ENCODE measurements around the gene RGL1.

Gene RGL1

DNA sequence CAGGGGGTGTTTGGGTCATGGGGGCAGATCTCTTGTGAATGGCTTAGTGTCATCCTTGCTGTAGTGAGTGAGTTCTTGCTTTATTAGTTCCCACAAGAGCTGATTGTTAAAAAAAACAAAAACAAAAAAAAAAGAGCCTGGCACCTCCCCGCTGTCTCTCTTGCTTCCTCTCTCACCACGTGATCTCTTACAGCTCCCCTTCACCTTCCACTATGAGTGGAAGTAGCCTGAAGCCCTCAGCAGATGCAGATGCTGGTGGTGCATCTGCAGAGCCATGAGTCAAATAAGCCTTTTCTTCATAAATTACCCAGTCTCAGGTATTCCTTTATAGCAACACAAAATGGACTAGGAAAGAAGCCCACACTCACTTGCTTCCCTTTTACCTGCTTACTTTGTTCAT, 17.2 kb upstream of the RGL1 start:
- no peaks in the 10 kb centered on the region for H3K36me3 ChIP-seq (ENCODE audit: insufficient read depth, low read length)
- H3K27me3 ChIP-seq (ENCODE audit: insufficient read depth, low read length), result no peaks in the 10 kb centered on the region
- 70% methylated on average over 2 of the region's 2 CpGs for WGBS
- no peaks in the 10 kb centered on the region for H3K9me3 ChIP-seq (ENCODE audit: insufficient read depth, low read depth, low read length)
- H3K9ac ChIP-seq (ENCODE audit: low read depth, low read length), result no peak overlapping the region
- no peak overlapping the region for H3K4me3 ChIP-seq (ENCODE audit: low read length)
- peaks cover 13% of the 10 kb centered on the region for H3K4me1 ChIP-seq (ENCODE audit: insufficient read depth, low read length)
- H3K27ac ChIP-seq (ENCODE audit: low read depth, low read length), result no peak overlapping the region

DNA sequence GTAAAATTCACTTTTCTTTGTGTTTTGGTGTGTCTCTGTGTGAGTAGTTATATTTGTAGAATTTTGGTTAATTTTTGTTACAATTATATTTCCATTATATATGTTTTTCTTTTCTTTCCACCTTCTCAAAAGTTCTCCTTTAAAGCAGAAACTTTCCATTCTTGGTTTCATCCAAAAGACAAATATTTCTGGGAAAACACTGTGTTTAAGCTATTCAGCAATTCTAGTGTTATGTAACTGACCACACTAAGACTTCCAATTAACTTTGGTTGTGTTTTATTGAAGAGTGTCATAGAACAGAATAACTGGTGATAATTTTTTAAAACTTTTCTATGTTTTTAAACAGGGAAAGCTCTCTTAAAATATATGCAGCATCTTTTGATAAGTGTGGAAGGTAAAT, 13.6 kb upstream of the RGL1 start:
- H3K27ac ChIP-seq (ENCODE audit: low read depth, low read length), result no peak overlapping the region
- H3K4me1 ChIP-seq (ENCODE audit: insufficient read depth, low read length), result peaks cover 13% of the 10 kb centered on the region
- no peak overlapping the region for H3K9ac ChIP-seq (ENCODE audit: low read depth, low read length)
- H3K36me3 ChIP-seq (ENCODE audit: insufficient read depth, low read length), result no peaks in the 10 kb centered on the region
- H3K4me3 ChIP-seq (ENCODE audit: low read length), result no peak overlapping the region
- H3K27me3 ChIP-seq (ENCODE audit: insufficient read depth, low read length), result no peaks in the 10 kb centered on the region
- no peaks in the 10 kb centered on the region for H3K9me3 ChIP-seq (ENCODE audit: insufficient read depth, low read depth, low read length)

DNA sequence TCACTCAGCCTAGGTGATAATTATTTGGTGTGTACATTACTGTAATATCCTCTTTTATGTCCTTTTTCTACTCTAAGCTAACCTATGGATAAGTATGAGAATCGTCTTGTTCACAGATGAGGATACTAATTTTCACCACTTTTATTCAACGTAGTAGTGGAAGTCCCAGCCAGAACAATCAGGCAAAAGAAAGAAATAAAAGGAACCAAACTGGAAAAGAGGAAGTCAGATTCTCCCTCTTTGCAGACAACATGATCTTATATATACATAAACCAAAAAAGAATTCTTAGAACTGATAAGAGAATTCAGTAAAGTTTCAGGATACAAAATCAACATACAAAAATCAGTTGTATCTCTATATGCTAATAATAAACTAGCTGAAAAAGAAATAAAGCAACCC, 12.6 kb upstream of the RGL1 start:
- H3K4me3 ChIP-seq (ENCODE audit: low read length), result no peak overlapping the region
- H3K9ac ChIP-seq (ENCODE audit: low read depth, low read length), result no peak overlapping the region
- H3K36me3 ChIP-seq (ENCODE audit: insufficient read depth, low read length), result no peaks in the 10 kb centered on the region
- no peaks in the 10 kb centered on the region for H3K27me3 ChIP-seq (ENCODE audit: insufficient read depth, low read length)
- WGBS, result no CpG with 5 or more reads among the region's 2 CpGs
- H3K4me1 ChIP-seq (ENCODE audit: insufficient read depth, low read length), result peaks cover 9% of the 10 kb centered on the region
- H3K27ac ChIP-seq (ENCODE audit: low read depth, low read length), result no peak overlapping the region
- H3K9me3 ChIP-seq (ENCODE audit: insufficient read depth, low read depth, low read length), result no peaks in the 10 kb centered on the region

DNA sequence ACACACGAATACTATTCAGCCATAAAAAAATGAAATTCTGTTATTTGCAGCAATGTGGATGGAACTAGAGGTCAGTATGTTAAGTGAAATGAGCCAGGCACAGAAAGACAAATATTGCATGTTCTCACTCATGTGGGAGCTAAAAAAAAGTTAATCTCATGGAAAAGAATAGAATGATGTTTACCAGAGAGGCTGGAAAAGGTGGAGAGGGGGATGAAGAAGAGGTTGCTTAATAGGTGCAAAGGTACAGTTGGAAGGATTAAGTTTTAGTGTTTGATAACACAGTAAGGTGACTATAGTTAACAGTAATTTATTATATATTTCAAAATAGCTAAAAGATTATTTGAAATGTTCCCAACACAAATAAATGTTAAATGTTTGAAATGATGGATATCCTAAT, 10.8 kb upstream of the RGL1 start:
- no peaks in the 10 kb centered on the region for H3K9me3 ChIP-seq (ENCODE audit: insufficient read depth, low read depth, low read length)
- no peaks in the 10 kb centered on the region for H3K36me3 ChIP-seq (ENCODE audit: insufficient read depth, low read length)
- H3K4me1 ChIP-seq (ENCODE audit: insufficient read depth, low read length), result no peaks in the 10 kb centered on the region
- no CpG with 5 or more reads among the region's 1 CpG for WGBS
- H3K9ac ChIP-seq (ENCODE audit: low read depth, low read length), result no peak overlapping the region
- no peak overlapping the region for H3K27ac ChIP-seq (ENCODE audit: low read depth, low read length)
- H3K27me3 ChIP-seq (ENCODE audit: insufficient read depth, low read length), result no peaks in the 10 kb centered on the region
- no peak overlapping the region for H3K4me3 ChIP-seq (ENCODE audit: low read length)

DNA sequence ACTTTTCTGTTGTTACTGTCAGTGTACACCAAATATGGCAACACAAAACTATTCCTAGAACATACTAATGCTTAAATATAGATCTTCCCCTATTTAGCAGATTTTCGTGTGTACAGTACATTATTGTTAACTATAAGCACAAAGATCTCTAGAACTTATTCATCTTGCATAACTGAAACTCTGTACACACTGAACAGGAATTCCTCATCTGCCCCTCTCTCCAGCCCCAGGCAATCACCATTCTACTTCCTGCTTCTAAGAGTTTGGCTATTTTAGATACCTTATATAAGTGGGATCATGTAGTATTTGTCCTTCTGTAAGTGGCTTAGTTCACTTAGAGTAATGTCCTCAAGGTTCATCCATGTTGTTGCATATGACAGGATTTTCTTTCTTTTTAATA, 4.5 kb upstream of the RGL1 start:
- 100% methylated on average over 1 of the region's 1 CpG for WGBS
- no peak overlapping the region for H3K9ac ChIP-seq (ENCODE audit: low read depth, low read length)
- H3K27me3 ChIP-seq (ENCODE audit: insufficient read depth, low read length), result peaks cover 13% of the 10 kb centered on the region
- no peak overlapping the region for H3K4me3 ChIP-seq (ENCODE audit: low read length)
- H3K27ac ChIP-seq (ENCODE audit: low read depth, low read length), result no peak overlapping the region
- no peaks in the 10 kb centered on the region for H3K36me3 ChIP-seq (ENCODE audit: insufficient read depth, low read length)
- H3K4me1 ChIP-seq (ENCODE audit: insufficient read depth, low read length), result peaks cover 9% of the 10 kb centered on the region; the same call in 1 of the 2 replicates
- H3K9me3 ChIP-seq (ENCODE audit: insufficient read depth, low read depth, low read length), result no peaks in the 10 kb centered on the region; the same call in 1 of the 2 replicates

DNA sequence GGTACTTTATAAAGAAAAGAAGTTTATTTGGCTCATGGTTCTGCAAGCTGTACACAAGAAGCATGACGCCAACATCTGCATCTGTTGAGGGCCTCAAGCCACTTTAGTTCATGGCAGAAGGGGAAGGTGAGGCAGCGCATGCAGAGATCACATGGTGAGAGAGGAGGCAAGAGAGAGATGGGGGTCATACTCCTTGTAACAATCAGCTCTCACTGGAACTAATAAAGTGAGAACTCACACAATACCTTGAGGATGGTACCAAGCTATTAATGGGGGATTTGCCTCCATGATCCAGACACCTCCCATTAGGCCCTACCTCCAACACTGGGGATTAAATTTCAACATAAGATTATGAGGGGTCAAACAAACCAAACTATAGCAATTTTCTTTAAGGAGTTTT, 3.3 kb upstream of the RGL1 start:
- H3K9me3 ChIP-seq (ENCODE audit: insufficient read depth, low read depth, low read length), result no peaks in the 10 kb centered on the region; the same call in 1 of the 2 replicates
- WGBS, result 96% methylated on average over 2 of the region's 2 CpGs
- no peak overlapping the region for H3K27ac ChIP-seq (ENCODE audit: low read depth, low read length)
- H3K36me3 ChIP-seq (ENCODE audit: insufficient read depth, low read length), result no peaks in the 10 kb centered on the region
- peaks cover 17% of the 10 kb centered on the region for H3K4me1 ChIP-seq (ENCODE audit: insufficient read depth, low read length)
- H3K9ac ChIP-seq (ENCODE audit: low read depth, low read length), result no peak overlapping the region
- H3K4me3 ChIP-seq (ENCODE audit: low read length), result no peak overlapping the region
- H3K27me3 ChIP-seq (ENCODE audit: insufficient read depth, low read length), result peaks cover 23% of the 10 kb centered on the region

DNA sequence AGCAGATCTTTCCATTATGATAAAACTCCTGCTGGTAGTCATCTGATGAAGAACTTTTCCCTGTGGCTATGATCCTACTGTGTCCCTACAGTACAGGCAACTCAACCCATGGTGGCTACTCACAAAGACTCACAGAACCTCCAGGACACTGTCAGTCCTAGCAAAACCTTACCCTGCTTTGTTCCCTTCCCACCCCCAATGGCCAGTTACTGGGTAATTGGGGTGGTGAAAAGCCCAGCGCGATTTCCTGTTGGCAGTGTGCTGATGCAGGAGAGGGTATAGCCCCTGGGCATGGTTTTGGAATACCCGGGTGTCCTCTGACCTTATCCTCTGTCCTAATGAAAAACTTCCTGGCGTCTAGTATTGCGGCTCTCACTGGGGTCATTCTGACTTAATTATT, 533 bp upstream of the RGL1 start:
- H3K9ac ChIP-seq (ENCODE audit: low read depth, low read length), result peak overlapping the region; percentile 78; the same call in 1 of the 2 replicates

DNA sequence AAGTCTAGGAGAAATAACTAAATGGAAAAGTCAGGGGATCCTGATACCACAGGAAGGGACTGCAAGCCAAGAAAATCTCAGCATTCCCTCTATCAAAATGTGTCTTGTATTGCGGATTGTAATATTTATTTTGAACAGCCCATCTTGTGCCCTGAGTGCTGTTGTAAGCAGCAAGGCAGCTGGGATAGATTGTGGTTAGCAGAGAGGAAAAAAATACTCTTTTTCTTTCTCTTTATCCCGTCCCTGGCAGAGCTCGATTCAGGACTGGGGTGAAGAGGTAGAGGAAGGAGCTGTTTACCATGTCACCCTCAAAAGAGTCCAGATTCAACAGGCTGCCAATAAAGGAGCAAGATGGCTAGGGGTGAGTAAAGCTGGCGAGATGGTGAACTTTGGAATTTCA, 1.2 kb downstream of the RGL1 start:
- 40% methylated on average over 3 of the region's 4 CpGs for WGBS
- Histone ChIP-seq H3K27me3 (ENCODE audit: insufficient read depth, low read length) (peaks cover 23% of the 10 kb centered on the region), H3K9me3 (ENCODE audit: insufficient read depth, low read depth, low read length) (no peaks in the 10 kb centered on the region; the same call in 1 of the 2 replicates), H3K9ac (ENCODE audit: low read depth, low read length) (peak overlapping the region; percentile 51; the same call in 1 of the 2 replicates), H3K36me3 (ENCODE audit: insufficient read depth, low read length) (no peaks in the 10 kb centered on the region; the same call in 1 of the 2 replicates), H3K4me1 (ENCODE audit: insufficient read depth, low read length) (peaks cover 43% of the 10 kb centered on the region), H3K27ac (ENCODE audit: low read depth, low read length) (no peak overlapping the region), H3K4me3 (ENCODE audit: low read length) (peak overlapping the region; percentile 63)

More for the DNA sequence above, 533 bp upstream of the RGL1 start:
- peaks cover 36% of the 10 kb centered on the region for H3K4me1 ChIP-seq (ENCODE audit: insufficient read depth, low read length)
- peaks cover 23% of the 10 kb centered on the region for H3K27me3 ChIP-seq (ENCODE audit: insufficient read depth, low read length)
- 28% methylated on average over 5 of the region's 5 CpGs for WGBS
- H3K4me3 ChIP-seq (ENCODE audit: low read length), result peak overlapping the region; percentile 63
- no peaks in the 10 kb centered on the region; the same call in 1 of the 2 replicates for H3K9me3 ChIP-seq (ENCODE audit: insufficient read depth, low read depth, low read length)
- no peaks in the 10 kb centered on the region for H3K36me3 ChIP-seq (ENCODE audit: insufficient read depth, low read length)
- H3K27ac ChIP-seq (ENCODE audit: low read depth, low read length), result peak overlapping the region; percentile 3; the same call in 1 of the 2 replicates

DNA sequence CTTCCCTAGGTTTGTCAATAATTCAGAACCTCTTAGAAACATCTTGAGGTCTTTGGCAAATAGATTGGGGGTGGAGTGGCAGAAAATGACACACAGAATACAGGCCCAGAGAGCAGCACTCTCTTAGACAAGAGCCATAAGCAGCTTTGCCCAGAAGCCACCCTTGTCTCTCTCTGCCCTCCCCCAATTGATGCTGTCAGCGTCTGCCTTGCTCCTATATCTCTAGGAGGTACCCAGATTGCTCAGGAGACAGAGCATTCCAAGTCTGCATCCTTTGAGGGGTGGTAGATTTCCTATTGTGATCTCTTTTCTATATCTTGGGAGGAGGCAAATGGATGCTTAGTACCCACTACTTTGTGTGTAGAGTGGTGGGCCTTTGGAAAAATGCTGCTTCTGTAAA, 1.8 kb downstream of the RGL1 start:
- Histone ChIP-seq H3K27ac (ENCODE audit: low read depth, low read length) (no peak overlapping the region), H3K27me3 (ENCODE audit: insufficient read depth, low read length) (peaks cover 23% of the 10 kb centered on the region), H3K9ac (ENCODE audit: low read depth, low read length) (no peak overlapping the region), H3K36me3 (ENCODE audit: insufficient read depth, low read length) (no peaks in the 10 kb centered on the region; the same call in 1 of the 2 replicates), H3K4me3 (ENCODE audit: low read length) (peak overlapping the region; percentile 63; the same call in 1 of the 2 replicates), H3K9me3 (ENCODE audit: insufficient read depth, low read depth, low read length) (no peaks in the 10 kb centered on the region; the same call in 1 of the 2 replicates), H3K4me1 (ENCODE audit: insufficient read depth, low read length) (peaks cover 48% of the 10 kb centered on the region)
- WGBS, result 10% methylated on average over 1 of the region's 1 CpG

DNA sequence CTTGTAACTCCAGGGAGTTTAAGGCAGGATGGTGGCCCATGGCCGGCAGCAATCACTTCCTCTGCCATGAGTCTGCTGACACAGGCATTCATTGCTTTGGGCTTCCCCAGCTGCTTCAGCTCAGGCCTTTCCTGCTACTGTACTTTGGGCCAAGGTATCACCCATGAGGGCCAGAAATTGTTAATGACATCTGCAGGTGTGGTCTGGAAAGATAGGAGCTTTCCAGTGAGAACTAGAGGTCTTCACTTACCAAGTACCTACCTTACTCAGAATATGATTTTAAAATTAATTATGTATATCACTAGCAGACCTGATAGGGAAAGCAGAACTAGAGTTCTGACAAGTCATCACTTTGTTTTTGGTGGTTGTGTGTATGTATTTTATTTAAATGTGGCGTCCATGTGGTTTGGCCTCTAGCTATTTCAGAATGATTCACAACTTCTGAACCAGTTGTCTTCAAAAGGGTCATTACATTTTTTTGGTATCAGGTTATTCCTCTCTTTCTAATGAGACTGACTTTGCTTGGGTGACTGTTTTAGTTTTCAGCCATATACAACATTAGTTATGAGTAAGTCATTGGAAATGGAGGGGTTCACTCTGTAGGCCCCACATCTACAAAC, 2.7 kb downstream of the RGL1 start:
- Histone ChIP-seq H3K4me1 (ENCODE audit: insufficient read depth, low read length) (peaks cover 58% of the 10 kb centered on the region), H3K9me3 (ENCODE audit: insufficient read depth, low read depth, low read length) (no peaks in the 10 kb centered on the region), H3K27me3 (ENCODE audit: insufficient read depth, low read length) (peaks cover 23% of the 10 kb centered on the region), H3K4me3 (ENCODE audit: low read length) (peak overlapping the region; percentile 63; the same call in 1 of the 2 replicates), H3K27ac (ENCODE audit: low read depth, low read length) (peak overlapping the region; percentile 52; the same call in 1 of the 2 replicates), H3K36me3 (ENCODE audit: insufficient read depth, low read length) (no peaks in the 10 kb centered on the region; the same call in 1 of the 2 replicates), H3K9ac (ENCODE audit: low read depth, low read length) (peak overlapping the region; percentile 21; the same call in 1 of the 2 replicates)
- 81% methylated on average over 2 of the region's 2 CpGs for WGBS

DNA sequence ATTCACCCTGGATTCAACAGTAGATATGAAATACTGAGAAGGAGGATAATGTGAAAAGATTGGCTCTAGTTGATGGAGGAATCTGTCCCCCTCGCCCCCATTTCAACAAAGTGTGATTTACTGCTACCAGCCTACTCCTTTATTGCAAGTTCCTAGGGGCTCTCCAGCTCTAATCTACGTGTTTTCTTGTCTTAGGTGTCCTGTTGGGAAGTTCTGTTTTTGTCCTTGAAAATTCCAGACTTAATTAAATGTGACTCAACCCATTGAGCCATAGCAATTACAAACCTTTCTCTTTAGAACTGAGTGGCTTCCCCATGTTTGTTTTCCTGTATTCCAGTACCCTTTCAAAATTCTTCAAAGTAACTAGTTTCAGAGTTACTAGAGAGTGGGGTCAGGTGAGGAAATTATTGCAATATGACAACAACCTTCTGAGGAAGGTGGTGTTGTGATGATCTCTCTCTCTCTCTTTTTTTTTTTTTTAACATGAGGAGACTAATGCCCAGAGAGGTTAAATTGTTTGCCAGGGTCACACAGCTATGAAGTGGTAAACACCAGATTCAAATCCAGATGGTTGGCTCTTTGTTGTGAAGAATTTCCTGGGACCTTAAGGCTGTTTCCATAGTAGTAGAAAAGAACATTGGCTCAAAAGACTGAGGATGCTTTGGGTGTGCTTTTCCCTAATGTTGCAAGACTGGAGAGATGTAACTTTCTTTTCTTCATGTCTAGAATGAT, 3.5 kb downstream of the RGL1 start:
- peaks cover 23% of the 10 kb centered on the region for H3K27me3 ChIP-seq (ENCODE audit: insufficient read depth, low read length)
- H3K27ac ChIP-seq (ENCODE audit: low read depth, low read length), result peak overlapping the region; percentile 52; the same call in 1 of the 2 replicates
- 65% methylated on average over 2 of the region's 2 CpGs for WGBS
- H3K4me3 ChIP-seq (ENCODE audit: low read length), result peak overlapping the region; percentile 63; the same call in 1 of the 2 replicates
- H3K9me3 ChIP-seq (ENCODE audit: insufficient read depth, low read depth, low read length), result no peaks in the 10 kb centered on the region
- H3K4me1 ChIP-seq (ENCODE audit: insufficient read depth, low read length), result peaks cover 66% of the 10 kb centered on the region
- no peak overlapping the region; the same call in 1 of the 2 replicates for H3K9ac ChIP-seq (ENCODE audit: low read depth, low read length)
- no peaks in the 10 kb centered on the region; the same call in 1 of the 2 replicates for H3K36me3 ChIP-seq (ENCODE audit: insufficient read depth, low read length)
